Activated T-helper 1 cell treated with Interleukin-2 at 50 U/mL for 16 hours (primary cell): ENCODE measurements around the gene GRIN1.

Experiments used
- DNase-seq: peaks from one replicate; pipeline ENCODE4 v3.0.0-alpha.2; 2020; ENCODE audit warnings: low read depth

Gene GRIN1

GRCh38 chr9:137217276-137218211 lies 78.6 kb downstream of the GRIN1 start:
- DNase-seq = no peak

DNA sequence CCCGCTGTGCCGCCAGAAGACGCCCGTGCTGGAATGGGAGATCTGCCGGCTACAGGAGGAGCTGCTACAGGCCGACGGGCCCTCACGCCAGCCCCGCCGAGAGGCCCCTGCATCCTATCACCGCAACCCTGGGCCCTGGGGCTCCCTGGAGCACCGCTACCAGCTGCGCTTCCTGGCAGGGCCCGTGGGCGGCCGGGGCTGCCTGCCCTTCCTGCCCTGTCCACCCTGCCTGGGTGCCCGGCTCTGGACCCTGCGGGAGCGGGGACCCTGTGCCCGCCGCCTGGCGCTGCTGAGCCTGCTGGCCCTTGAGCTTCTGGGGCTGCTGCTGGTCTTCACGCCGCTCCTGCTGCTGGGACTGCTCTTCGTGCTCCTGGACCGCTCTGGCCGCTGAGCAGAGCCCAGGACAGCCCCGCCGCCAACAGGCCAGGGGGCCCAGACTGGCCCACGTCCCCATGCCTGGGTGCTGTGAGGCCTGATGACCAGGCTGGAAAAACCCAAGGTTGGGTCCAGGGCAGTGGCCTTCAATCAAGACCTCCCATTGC lies 79.3 kb downstream of the GRIN1 start:
- DNase-seq = no peak
